Measurements from ENCODE around the gene PIM3.

PIM3 gene

DNA sequence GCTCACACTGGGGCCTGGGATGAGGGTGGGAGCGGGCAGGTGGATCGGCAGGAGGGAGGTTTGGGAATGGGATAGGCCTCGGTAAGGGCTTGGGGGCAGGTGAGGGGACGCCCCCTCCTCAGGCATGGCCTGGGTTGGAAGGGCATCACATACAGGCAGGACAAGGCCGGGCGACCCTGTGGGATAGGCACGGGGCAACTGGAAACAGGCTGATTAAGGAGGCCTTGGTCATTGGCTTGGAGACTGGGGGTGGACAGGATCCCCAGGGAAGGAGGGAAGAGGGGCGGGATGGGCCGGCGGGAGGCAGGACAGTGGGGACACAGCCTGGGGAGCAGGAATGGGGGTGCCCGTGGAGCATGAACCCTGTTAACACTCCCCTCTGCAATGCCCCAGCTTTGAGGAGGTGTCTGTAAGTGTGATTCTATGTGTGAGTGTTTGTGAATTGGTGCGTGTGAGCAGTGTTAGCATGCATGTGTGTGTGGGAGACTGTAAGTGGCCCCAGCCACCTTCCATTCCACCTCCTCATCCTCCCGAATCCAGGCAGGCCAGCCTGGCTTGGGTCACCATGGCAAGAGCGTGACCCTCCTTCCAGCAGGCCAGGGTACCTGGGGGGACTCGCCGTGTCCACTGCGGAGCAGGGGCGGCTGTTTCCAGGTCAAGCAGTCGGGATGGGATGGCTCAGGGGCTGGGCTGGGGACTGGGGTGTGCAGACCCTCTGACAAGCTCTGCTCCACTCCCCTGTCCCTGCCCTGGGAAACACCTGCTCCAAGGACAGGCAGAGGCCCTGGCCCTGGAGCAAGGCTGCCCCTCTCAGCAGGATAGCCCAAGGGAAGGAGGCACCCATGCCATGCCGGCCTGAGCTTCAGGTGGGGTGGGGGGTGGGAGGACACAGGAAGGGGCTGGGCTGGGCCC lies 3.4 kb upstream of the PIM3 start:
- Histone ChIP-seq H4K20me1 (ENCODE audit: low read depth, low read length) (no peaks in the 10 kb centered on the region), H3K79me2 (ENCODE audit: insufficient read depth, low read length) (peaks cover 12% of the 10 kb centered on the region), H3K27me3 (ENCODE audit: low read length) (no peaks in the 10 kb centered on the region), H3K9ac (ENCODE audit: low read length) (no peak overlapping the region), H3F3A (ENCODE audit: insufficient read depth) (no peaks in the 10 kb centered on the region), H3K4me3 (ENCODE audit: insufficient read depth, low read length, poor library complexity, severe bottlenecking) (no peak overlapping the region), H2AFZ (ENCODE audit: low read depth, low read length, severe bottlenecking) (no peak overlapping the region), H3K9me2 (replicated peaks; ENCODE audit: insufficient read depth, low read length) (no peaks in the 10 kb centered on the region), H3K36me3 (ENCODE audit: low read length) (no peaks in the 10 kb centered on the region; the same call in 1 of the 2 replicates), H3K27ac (ENCODE audit: low read depth, low read length) (no peak overlapping the region), H3K4me2 (ENCODE audit: low read depth, low read length, poor library complexity, severe bottlenecking) (no peak overlapping the region), H3K9me3 (ENCODE audit: insufficient read depth, low read length) (no peaks in the 10 kb centered on the region)
- no peak for TF ChIP-seq EZH2phosphoT487 (conservative IDR thresholded peaks at IDR 0.05; ENCODE audit: low read length)
- TF ChIP-seq, protein P1, sequence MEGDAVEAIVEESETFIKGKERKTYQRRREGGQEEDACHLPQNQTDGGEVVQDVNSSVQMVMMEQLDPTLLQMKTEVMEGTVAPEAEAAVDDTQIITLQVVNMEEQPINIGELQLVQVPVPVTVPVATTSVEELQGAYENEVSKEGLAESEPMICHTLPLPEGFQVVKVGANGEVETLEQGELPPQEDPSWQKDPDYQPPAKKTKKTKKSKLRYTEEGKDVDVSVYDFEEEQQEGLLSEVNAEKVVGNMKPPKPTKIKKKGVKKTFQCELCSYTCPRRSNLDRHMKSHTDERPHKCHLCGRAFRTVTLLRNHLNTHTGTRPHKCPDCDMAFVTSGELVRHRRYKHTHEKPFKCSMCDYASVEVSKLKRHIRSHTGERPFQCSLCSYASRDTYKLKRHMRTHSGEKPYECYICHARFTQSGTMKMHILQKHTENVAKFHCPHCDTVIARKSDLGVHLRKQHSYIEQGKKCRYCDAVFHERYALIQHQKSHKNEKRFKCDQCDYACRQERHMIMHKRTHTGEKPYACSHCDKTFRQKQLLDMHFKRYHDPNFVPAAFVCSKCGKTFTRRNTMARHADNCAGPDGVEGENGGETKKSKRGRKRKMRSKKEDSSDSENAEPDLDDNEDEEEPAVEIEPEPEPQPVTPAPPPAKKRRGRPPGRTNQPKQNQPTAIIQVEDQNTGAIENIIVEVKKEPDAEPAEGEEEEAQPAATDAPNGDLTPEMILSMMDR (IDR thresholded peaks at IDR 0.05; ENCODE audit: insufficient read depth, low read length, poor library complexity, severe bottlenecking): no peak

DNA sequence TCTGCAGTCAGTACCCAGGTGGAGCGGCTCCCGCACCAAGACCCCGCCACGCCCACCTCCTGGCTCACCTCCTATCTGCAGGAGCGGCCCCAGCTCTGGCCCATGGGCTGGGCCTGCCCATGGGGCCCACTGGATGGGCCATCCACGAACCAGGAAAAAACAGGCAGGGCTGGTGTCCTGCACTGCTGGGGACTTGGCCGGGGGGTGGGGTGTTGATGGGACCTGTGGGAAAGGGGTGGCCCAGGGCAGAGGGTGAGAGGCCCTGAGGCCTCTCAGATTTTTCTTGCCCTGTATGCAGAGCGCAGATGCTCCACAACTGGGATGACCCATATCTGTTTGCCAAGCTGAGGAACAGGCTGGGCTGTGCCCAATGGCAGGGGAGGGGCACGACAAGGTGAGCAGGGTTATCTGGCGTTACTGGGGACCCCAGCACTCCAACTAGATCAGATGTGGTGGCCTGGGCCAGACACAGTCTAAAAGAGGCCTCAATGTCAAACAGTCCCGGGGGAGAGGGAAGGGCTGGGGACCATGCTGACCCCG lies 2.7 kb upstream of the PIM3 start:
- H3K27me3 ChIP-seq (ENCODE audit: low read length): no peaks in the 10 kb centered on the region
- H3K9ac ChIP-seq (ENCODE audit: low read length): no peak overlapping the region
- no peak overlapping the region for H2AFZ ChIP-seq (ENCODE audit: low read depth, low read length, severe bottlenecking)
- no peaks in the 10 kb centered on the region; the same call in 1 of the 2 replicates for H3K36me3 ChIP-seq (ENCODE audit: low read length)
- no peak overlapping the region for H3K4me2 ChIP-seq (ENCODE audit: low read depth, low read length, poor library complexity, severe bottlenecking)
- no peaks in the 10 kb centered on the region for H3F3A ChIP-seq (ENCODE audit: insufficient read depth)
- H3K79me2 ChIP-seq (ENCODE audit: insufficient read depth, low read length): peaks cover 19% of the 10 kb centered on the region
- H3K9me2 ChIP-seq (replicated peaks; ENCODE audit: insufficient read depth, low read length): no peaks in the 10 kb centered on the region
- TF ChIP-seq, protein P1 (IDR thresholded peaks at IDR 0.05; ENCODE audit: insufficient read depth, low read length, poor library complexity, severe bottlenecking): no peak
- no peak for TF ChIP-seq EZH2phosphoT487 (conservative IDR thresholded peaks at IDR 0.05; ENCODE audit: low read length)
- no peak overlapping the region for H3K27ac ChIP-seq (ENCODE audit: low read depth, low read length)
- H4K20me1 ChIP-seq (ENCODE audit: low read depth, low read length): peaks cover 3% of the 10 kb centered on the region; the same call in 1 of the 2 replicates
- H3K4me3 ChIP-seq (ENCODE audit: insufficient read depth, low read length, poor library complexity, severe bottlenecking): no peak overlapping the region
- H3K9me3 ChIP-seq (ENCODE audit: insufficient read depth, low read length): no peaks in the 10 kb centered on the region

DNA sequence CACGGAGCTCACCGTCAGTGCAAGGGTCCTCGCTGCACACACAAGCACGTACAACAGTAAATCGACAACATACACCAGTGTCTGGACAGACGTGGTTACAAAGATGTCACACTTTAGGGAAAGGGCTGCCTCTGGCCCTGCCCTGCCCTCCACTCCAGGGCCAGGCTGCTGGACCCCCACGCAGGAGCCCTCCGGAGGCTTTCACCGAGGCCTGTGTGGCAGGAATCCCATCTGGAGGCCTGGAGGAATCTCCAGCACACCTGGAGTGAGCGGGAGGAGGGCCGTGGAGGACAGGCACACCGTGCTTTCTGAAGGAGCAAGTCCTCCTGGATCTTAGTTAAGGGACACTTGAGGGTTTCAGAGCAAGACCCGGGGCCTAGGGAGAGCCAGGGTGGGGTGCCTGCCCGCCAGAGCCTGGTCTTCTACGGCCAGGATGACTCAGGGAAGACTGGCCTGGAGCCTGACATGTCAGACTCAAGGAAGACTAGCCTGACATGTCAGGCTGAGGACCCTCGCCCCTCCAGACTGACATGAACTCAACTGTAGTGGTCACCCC lies 2.1 kb upstream of the PIM3 start:
- Histone ChIP-seq H3K9me3 (ENCODE audit: insufficient read depth, low read length) (no peaks in the 10 kb centered on the region), H2AFZ (ENCODE audit: low read depth, low read length, severe bottlenecking) (no peak overlapping the region), H4K20me1 (ENCODE audit: low read depth, low read length) (peaks cover 3% of the 10 kb centered on the region; the same call in 1 of the 2 replicates), H3K9ac (ENCODE audit: low read length) (no peak overlapping the region), H3K9me2 (replicated peaks; ENCODE audit: insufficient read depth, low read length) (no peaks in the 10 kb centered on the region), H3K27me3 (ENCODE audit: low read length) (no peaks in the 10 kb centered on the region), H3K79me2 (ENCODE audit: insufficient read depth, low read length) (peaks cover 24% of the 10 kb centered on the region), H3K36me3 (ENCODE audit: low read length) (no peaks in the 10 kb centered on the region; the same call in 1 of the 2 replicates), H3K27ac (ENCODE audit: low read depth, low read length) (no peak overlapping the region), H3K4me3 (ENCODE audit: insufficient read depth, low read length, poor library complexity, severe bottlenecking) (no peak overlapping the region), H3F3A (ENCODE audit: insufficient read depth) (no peaks in the 10 kb centered on the region), H3K4me2 (ENCODE audit: low read depth, low read length, poor library complexity, severe bottlenecking) (no peak overlapping the region)
- TF ChIP-seq EZH2phosphoT487 (conservative IDR thresholded peaks at IDR 0.05; ENCODE audit: low read length): no peak
- TF ChIP-seq, protein P1 (IDR thresholded peaks at IDR 0.05; ENCODE audit: insufficient read depth, low read length, poor library complexity, severe bottlenecking): no peak

All from SU-DHL-6 (cell line).